ENCODE measurements around the gene SLC25A36. TPM values are rescaled to one million over a fixed set of nuclear protein-coding genes. Genes with fewer than 3 reads are reported as not detected.

The SLC25A36 gene
- total RNA-seq, 1 donor from 2014 or later = 45.7 TPM

DNA sequence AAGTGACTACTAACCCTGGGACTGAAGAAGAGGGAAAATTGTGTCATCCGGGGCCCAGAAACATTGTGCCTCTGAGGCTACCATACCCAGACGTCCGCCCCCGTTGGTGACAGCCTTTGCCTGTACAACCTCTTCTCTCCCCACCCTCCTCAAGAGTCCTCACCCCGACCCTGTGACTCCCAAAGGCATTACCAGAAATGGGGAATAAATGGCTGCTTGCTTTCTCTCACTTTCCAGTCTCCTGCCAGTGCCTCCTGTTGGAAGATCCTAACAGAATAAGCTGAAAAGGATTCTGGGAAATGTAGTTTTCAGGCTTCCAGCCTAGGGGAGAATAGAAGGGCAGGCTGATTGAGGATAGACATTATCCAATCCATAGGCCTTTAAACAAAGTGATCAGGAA is 30.8 kb upstream of the SLC25A36 start:
- peaks cover 4% of the 10 kb centered on the region for H3K27me3 Mint-ChIP-seq
- DNase-seq (no peak), ATAC-seq (ENCODE audit: low read depth) (no peak)
- ChIA-PET POLR2A (no interaction called here), CTCF (no interaction called here)
- intact Hi-C loops (cut with micrococcal nuclease) = no loop called here
- no peaks in the 10 kb centered on the region for H3K9me3 Mint-ChIP-seq
- no peak overlapping the region for H3K27ac Mint-ChIP-seq
- TF ChIP-seq, protein P1, sequence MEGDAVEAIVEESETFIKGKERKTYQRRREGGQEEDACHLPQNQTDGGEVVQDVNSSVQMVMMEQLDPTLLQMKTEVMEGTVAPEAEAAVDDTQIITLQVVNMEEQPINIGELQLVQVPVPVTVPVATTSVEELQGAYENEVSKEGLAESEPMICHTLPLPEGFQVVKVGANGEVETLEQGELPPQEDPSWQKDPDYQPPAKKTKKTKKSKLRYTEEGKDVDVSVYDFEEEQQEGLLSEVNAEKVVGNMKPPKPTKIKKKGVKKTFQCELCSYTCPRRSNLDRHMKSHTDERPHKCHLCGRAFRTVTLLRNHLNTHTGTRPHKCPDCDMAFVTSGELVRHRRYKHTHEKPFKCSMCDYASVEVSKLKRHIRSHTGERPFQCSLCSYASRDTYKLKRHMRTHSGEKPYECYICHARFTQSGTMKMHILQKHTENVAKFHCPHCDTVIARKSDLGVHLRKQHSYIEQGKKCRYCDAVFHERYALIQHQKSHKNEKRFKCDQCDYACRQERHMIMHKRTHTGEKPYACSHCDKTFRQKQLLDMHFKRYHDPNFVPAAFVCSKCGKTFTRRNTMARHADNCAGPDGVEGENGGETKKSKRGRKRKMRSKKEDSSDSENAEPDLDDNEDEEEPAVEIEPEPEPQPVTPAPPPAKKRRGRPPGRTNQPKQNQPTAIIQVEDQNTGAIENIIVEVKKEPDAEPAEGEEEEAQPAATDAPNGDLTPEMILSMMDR (IDR thresholded peaks at IDR 0.05) = no peak
- H3K4me1 Mint-ChIP-seq = no peaks in the 10 kb centered on the region
- H3K4me3 Mint-ChIP-seq = peak overlapping the region; percentile 64
- no peaks in the 10 kb centered on the region for H3K36me3 Mint-ChIP-seq (ENCODE audit: low read depth)

DNA sequence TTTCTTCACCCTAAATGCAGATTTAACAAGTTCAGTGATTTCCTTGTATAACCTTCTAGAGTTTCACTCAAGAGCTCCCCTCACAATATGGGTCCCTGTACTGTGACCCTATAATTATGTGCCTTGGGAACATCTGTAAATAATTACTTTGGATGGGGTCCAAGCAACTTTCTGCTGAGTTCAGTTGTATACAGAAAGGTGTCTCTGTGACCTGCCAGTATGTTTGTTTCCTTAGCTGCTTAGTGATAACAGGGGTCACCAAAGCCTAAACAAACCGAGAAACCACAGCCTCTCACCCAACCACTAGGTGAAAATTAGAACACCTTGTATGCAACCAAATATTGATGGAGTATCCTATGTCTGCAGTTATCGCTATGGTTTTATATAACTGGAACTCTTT is 29.8 kb upstream of the SLC25A36 start:
- Mint-ChIP-seq H3K9me3 (no peaks in the 10 kb centered on the region), H3K27me3 (peaks cover 7% of the 10 kb centered on the region), H3K4me1 (no peaks in the 10 kb centered on the region), H3K27ac (no peak overlapping the region), H3K4me3 (no peak overlapping the region), H3K36me3 (ENCODE audit: low read depth) (no peaks in the 10 kb centered on the region)
- DNase-seq (no peak), ATAC-seq (ENCODE audit: low read depth) (no peak)
- ChIA-PET CTCF (no interaction called here), POLR2A (no interaction called here)
- TF ChIP-seq, protein P1 (IDR thresholded peaks at IDR 0.05) = no peak
- intact Hi-C loops (cut with micrococcal nuclease) = no loop called here

DNA sequence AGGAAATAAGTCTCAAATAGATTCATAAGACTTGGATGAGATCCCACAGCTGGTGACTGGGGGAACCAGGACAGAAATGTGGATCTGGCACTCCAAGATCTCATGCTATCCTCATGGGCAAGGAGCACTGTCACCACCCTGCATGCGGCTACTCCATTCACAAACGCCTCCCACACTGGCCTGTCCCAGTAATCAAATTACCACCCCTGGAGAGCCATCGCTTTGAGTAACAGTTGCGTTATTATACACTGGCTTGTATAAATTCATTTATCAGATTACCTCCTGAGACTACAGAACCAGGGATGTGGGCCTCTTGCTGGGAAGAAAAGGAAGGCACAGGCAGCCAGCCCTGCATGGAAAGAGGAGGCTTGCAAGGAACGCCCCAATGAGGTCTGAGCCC is 27.9 kb upstream of the SLC25A36 start:
- no peak overlapping the region for H3K27ac Mint-ChIP-seq
- CTCF ChIA-PET = no interaction called here
- H3K9me3 Mint-ChIP-seq = no peaks in the 10 kb centered on the region
- DNase-seq (no peak), ATAC-seq (ENCODE audit: low read depth) (no peak)
- no peaks in the 10 kb centered on the region for H3K4me1 Mint-ChIP-seq
- TF ChIP-seq, protein P1 (IDR thresholded peaks at IDR 0.05) = no peak
- H3K27me3 Mint-ChIP-seq = peaks cover 14% of the 10 kb centered on the region
- H3K36me3 Mint-ChIP-seq (ENCODE audit: low read depth) = no peaks in the 10 kb centered on the region
- POLR2A ChIA-PET = no interaction called here
- no peak overlapping the region for H3K4me3 Mint-ChIP-seq
- intact Hi-C loops (cut with micrococcal nuclease) = no loop called here

DNA sequence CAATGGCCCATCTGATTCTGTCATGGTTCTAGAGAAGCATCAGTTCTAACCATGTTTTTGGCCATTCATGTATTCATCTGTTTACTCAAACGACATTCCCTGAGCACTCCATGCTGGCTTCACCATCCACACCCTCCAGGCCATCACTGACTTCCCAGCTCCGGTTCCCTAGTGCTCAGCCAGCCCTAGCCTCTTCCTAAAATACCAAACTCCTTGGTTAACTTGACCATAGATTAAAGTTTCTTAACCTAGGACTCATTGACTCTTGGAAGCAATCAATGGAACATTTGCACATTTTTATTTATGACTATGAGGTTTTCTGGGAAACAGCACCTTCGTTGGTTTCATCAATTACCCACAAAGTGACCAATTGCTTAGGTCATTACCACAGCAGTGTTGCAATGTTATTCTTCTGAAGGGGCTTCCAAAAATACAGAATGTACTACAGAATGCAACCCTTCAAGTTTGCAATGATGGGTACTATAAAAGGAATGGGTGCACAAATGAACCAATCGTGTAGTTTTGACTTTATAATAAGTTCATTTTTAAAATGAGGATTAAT is 27.2 kb upstream of the SLC25A36 start:
- Mint-ChIP-seq H3K36me3 (ENCODE audit: low read depth) (no peaks in the 10 kb centered on the region), H3K4me1 (no peaks in the 10 kb centered on the region), H3K27me3 (peaks cover 18% of the 10 kb centered on the region), H3K4me3 (no peak overlapping the region), H3K27ac (no peak overlapping the region), H3K9me3 (no peaks in the 10 kb centered on the region)
- DNase-seq (no peak), ATAC-seq (ENCODE audit: low read depth) (no peak)
- POLR2A ChIA-PET = no interaction called here
- TF ChIP-seq, protein P1 (IDR thresholded peaks at IDR 0.05) = no peak
- CTCF ChIA-PET = no interaction called here
- intact Hi-C loops (cut with micrococcal nuclease) = no loop called here

DNA sequence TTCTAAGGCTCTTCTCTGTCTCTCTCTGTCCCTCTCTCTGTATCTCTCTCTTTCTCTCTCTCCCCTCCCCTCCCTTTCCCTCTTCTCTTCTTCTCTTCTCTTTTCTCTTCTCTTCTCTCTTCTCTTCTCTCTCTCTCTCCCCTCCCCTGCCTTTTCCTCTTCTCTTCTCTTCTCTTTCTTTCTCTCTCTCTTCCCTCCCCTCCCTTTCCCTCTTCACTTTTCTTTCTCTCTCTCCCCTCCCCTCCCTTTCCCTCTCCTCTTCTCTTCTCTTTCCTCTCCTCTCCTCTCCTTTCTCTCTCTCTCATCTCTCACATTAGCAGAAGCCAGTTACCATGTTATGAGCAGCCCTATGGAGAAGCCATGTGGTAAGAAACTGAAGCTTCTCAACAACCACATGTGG is 25.0 kb upstream of the SLC25A36 start:
- ATAC-seq (ENCODE audit: low read depth) (no peak), DNase-seq (no peak)
- H3K27me3 Mint-ChIP-seq = peaks cover 25% of the 10 kb centered on the region
- TF ChIP-seq, protein P1 (IDR thresholded peaks at IDR 0.05) = no peak
- ChIA-PET CTCF (no interaction called here), POLR2A (no interaction called here)
- H3K4me1 Mint-ChIP-seq = no peaks in the 10 kb centered on the region
- H3K9me3 Mint-ChIP-seq = no peaks in the 10 kb centered on the region
- no peak overlapping the region for H3K27ac Mint-ChIP-seq
- no peaks in the 10 kb centered on the region for H3K36me3 Mint-ChIP-seq (ENCODE audit: low read depth)
- intact Hi-C loops (cut with micrococcal nuclease) = no loop called here
- no peak overlapping the region for H3K4me3 Mint-ChIP-seq

Measured in activated B cell treated with CpG ODN at 0.5 μM for 24 hours (primary cell).